Measurements from ENCODE around the gene CDKN2A.

The CDKN2A gene

GRCh38 chr9:22005702-22006606 lies 11.8 kb upstream of the CDKN2A start:
- no peak for DNase-seq

- DNase-seq = peak in 1 of 3 experiments; percentile 56
Observed at GRCh38 chr9:22005021-22005701, 11.0 kb upstream of the CDKN2A start.

- no peak for DNase-seq
Observed at GRCh38 chr9:22002038-22002437, 7.8 kb upstream of the CDKN2A start.

- no peak for DNase-seq
Observed at GRCh38 chr9:21998026-21998425, 3.8 kb upstream of the CDKN2A start.

- no peak for DNase-seq
Observed at GRCh38 chr9:21997480-21997879, 3.3 kb upstream of the CDKN2A start.

GRCh38 chr9:21996858-21997257 lies 2.7 kb upstream of the CDKN2A start:
- DNase-seq = no peak

- DNase-seq = peak in 1 of 3 experiments; percentile 30
Observed at GRCh38 chr9:21996438-21996837, 2.2 kb upstream of the CDKN2A start.

- DNase-seq = no peak
Observed at GRCh38 chr9:21995666-21996398, 1.6 kb upstream of the CDKN2A start.

- DNase-seq = peak in 1 of 3 experiments; percentile 74
Observed at GRCh38 chr9:21995006-21995665, 944 bp upstream of the CDKN2A start.

GRCh38 chr9:21994556-21995005 lies 389 bp upstream of the CDKN2A start, which contains the start of gene CDKN2B-AS1:
TSS of gene CDKN2B-AS1 (plus strand) at chr9:21994791.
- DNase-seq = peak in 1 of 3 experiments; percentile 86

GRCh38 chr9:21993007-21993406 lies 1.2 kb downstream of the CDKN2A start:
- DNase-seq = no peak

GRCh38 chr9:21991072-21991959 lies 2.9 kb downstream of the CDKN2A start:
- DNase-seq = peak in 1 of 3 experiments; percentile 40

GRCh38 chr9:21989440-21990189 lies 4.6 kb downstream of the CDKN2A start:
- DNase-seq = peak in 1 of 3 experiments; percentile 66

GRCh38 chr9:21988056-21988990 lies 5.9 kb downstream of the CDKN2A start:
- peak in 1 of 3 experiments; percentile 59 for DNase-seq

GRCh38 chr9:21985964-21986667 lies 8.1 kb downstream of the CDKN2A start:
- DNase-seq = no peak

- no peak for DNase-seq
Observed at GRCh38 chr9:21984101-21984500, 10.1 kb downstream of the CDKN2A start.

- no peak for DNase-seq
Observed at GRCh38 chr9:21983561-21983935, 10.6 kb downstream of the CDKN2A start.

GRCh38 chr9:21982861-21983560 lies 11.2 kb downstream of the CDKN2A start:
- no peak for DNase-seq

All from NCI-H1417 (cell line).